Central memory CD4-positive, alpha-beta T cell (primary cell): ENCODE results near the gene SDHAF1.
A peak's percentile ranks its signal among the peaks of the same experiment; 100 is the strongest.

Experiments used
- DNase-seq: peaks from one replicate; pipeline ENCODE4 v3.0.0; 2022

The SDHAF1 gene

GRCh38 chr19:35987571-35987896 is 7.5 kb upstream of the SDHAF1 start:
- DNase-seq = no peak

- no peak for DNase-seq
Observed at GRCh38 chr19:35988824-35989223, 6.2 kb upstream of the SDHAF1 start.

- DNase-seq = no peak
Observed at GRCh38 chr19:35990156-35990555, 4.8 kb upstream of the SDHAF1 start.

GRCh38 chr19:35990771-35991730 is 3.9 kb upstream of the SDHAF1 start:
- DNase-seq = no peak

GRCh38 chr19:35991731-35992450 is 3.1 kb upstream of the SDHAF1 start:
- no peak for DNase-seq

GRCh38 chr19:35992907-35993765 is 1.9 kb upstream of the SDHAF1 start:
- no peak for DNase-seq

GRCh38 chr19:35993923-35994598 is 927 bp upstream of the SDHAF1 start:
- no peak for DNase-seq

GRCh38 chr19:35996777-35997176 is 1.8 kb downstream of the SDHAF1 start:
- DNase-seq = no peak

GRCh38 chr19:36001605-36002004 is 6.6 kb downstream of the SDHAF1 start:
- no peak for DNase-seq

- DNase-seq = no peak
Observed at GRCh38 chr19:36003284-36003683, 8.3 kb downstream of the SDHAF1 start.

- DNase-seq = no peak
Observed at GRCh38 chr19:36006955-36007354, 12.0 kb downstream of the SDHAF1 start.

GRCh38 chr19:36008336-36008978 is 13.5 kb downstream of the SDHAF1 start, which contains the start of gene SYNE4:
Gene SYNE4, minus strand, starts transcription at chr19:36008813. Its CDS starts 132 bp downstream, at chr19:36008681.
- no peak for DNase-seq

- peak; percentile 21 for DNase-seq
Observed at GRCh38 chr19:36009220-36009619, 14.2 kb downstream of the SDHAF1 start.

GRCh38 chr19:36009633-36010379 is 14.8 kb downstream of the SDHAF1 start:
- no peak for DNase-seq

GRCh38 chr19:36010402-36010801 is 15.4 kb downstream of the SDHAF1 start:
- no peak for DNase-seq

GRCh38 chr19:36013280-36014011 is 18.5 kb downstream of the SDHAF1 start:
- DNase-seq = no peak

GRCh38 chr19:36014012-36014924 is 19.3 kb downstream of the SDHAF1 start, which contains the start of gene ALKBH6:
Gene ALKBH6, minus strand, starts transcription at chr19:36014213. Its CDS starts 816 bp downstream, at chr19:36013397.
- peak; percentile 98 for DNase-seq

GRCh38 chr19:36019061-36019670 is 24.2 kb downstream of the SDHAF1 start:
- DNase-seq = no peak

GRCh38 chr19:36023432-36023831 is 28.4 kb downstream of the SDHAF1 start:
- DNase-seq = no peak
